ENCODE data around the gene FCAR.
"Not testable (repeated sequence)": the region's sequence is repeated elsewhere in the genome, so short reads cannot be mapped to it uniquely, and the experiment has no call there.

The FCAR gene

GRCh38 chr19:54873990-54874389, at the start of gene FCAR:
TSS of gene FCAR (plus strand) at chr19:54874235. CDS start at chr19:54874290, 55 bp downstream.
- DNase-seq (ENCODE audit: low read depth), result no peak

- not testable (repeated sequence) for DNase-seq (ENCODE audit: low read depth)
Measured at GRCh38 chr19:54824416-54824815, 49.6 kb upstream of the FCAR start.

- not testable (repeated sequence) for DNase-seq (ENCODE audit: low read depth)
Measured at GRCh38 chr19:54825326-54825725, 48.7 kb upstream of the FCAR start.

GRCh38 chr19:54828064-54828463, 46.0 kb upstream of the FCAR start:
- not testable (repeated sequence) for DNase-seq (ENCODE audit: low read depth)

GRCh38 chr19:54832496-54832895, 41.5 kb upstream of the FCAR start, which contains the start of gene KIR2DS4:
TSS of gene KIR2DS4 (plus strand) at chr19:54832676.
- not testable (repeated sequence) for DNase-seq (ENCODE audit: low read depth)

- not testable (repeated sequence) for DNase-seq (ENCODE audit: low read depth)
Measured at GRCh38 chr19:54835126-54835525, 38.9 kb upstream of the FCAR start.

GRCh38 chr19:54837522-54837921, 36.5 kb upstream of the FCAR start:
- not testable (repeated sequence) for DNase-seq (ENCODE audit: low read depth)

- DNase-seq (ENCODE audit: low read depth), result not testable (repeated sequence)
Measured at GRCh38 chr19:54843171-54843570, 30.9 kb upstream of the FCAR start.

GRCh38 chr19:54850061-54850640, 23.9 kb upstream of the FCAR start, which contains the start of gene KIR3DL2:
TSS of gene KIR3DL2 (plus strand) at chr19:54850443. CDS start at chr19:54850476, 33 bp downstream.
- not testable (repeated sequence) for DNase-seq (ENCODE audit: low read depth)

GRCh38 chr19:54850930-54851329, 23.1 kb upstream of the FCAR start:
- no peak for DNase-seq (ENCODE audit: low read depth)

GRCh38 chr19:54851353-54851752, 22.7 kb upstream of the FCAR start:
- DNase-seq (ENCODE audit: low read depth), result no peak

GRCh38 chr19:54855241-54855640, 18.8 kb upstream of the FCAR start:
- not testable (repeated sequence) for DNase-seq (ENCODE audit: low read depth)

- DNase-seq (ENCODE audit: low read depth), result not testable (repeated sequence)
Measured at GRCh38 chr19:54858476-54858875, 15.6 kb upstream of the FCAR start.

- not testable (repeated sequence) for DNase-seq (ENCODE audit: low read depth)
Measured at GRCh38 chr19:54859421-54859820, 14.6 kb upstream of the FCAR start.

GRCh38 chr19:54863459-54863858, 10.6 kb upstream of the FCAR start:
- not testable (repeated sequence) for DNase-seq (ENCODE audit: low read depth)

GRCh38 chr19:54871696-54872095, 2.3 kb upstream of the FCAR start:
- no peak for DNase-seq (ENCODE audit: low read depth)

- no peak for DNase-seq (ENCODE audit: low read depth)
Measured at GRCh38 chr19:54875506-54875905, 1.5 kb downstream of the FCAR start.

- DNase-seq (ENCODE audit: low read depth), result no peak
Measured at GRCh38 chr19:54877471-54877870, 3.4 kb downstream of the FCAR start.

GRCh38 chr19:54881884-54882283, 7.8 kb downstream of the FCAR start:
- DNase-seq (ENCODE audit: low read depth), result no peak

GRCh38 chr19:54882758-54883157, 8.7 kb downstream of the FCAR start:
- DNase-seq (ENCODE audit: low read depth), result no peak

GRCh38 chr19:54883228-54883627, 9.2 kb downstream of the FCAR start:
- DNase-seq (ENCODE audit: low read depth), result no peak

- no peak for DNase-seq (ENCODE audit: low read depth)
Measured at GRCh38 chr19:54888239-54888638, 14.2 kb downstream of the FCAR start.

- DNase-seq (ENCODE audit: low read depth), result no peak
Measured at GRCh38 chr19:54889566-54889965, 15.5 kb downstream of the FCAR start.

GRCh38 chr19:54893406-54893805, 19.4 kb downstream of the FCAR start:
- DNase-seq (ENCODE audit: low read depth), result no peak
